ENCODE measurements around the gene IQSEC1. TPM values are rescaled to one million over a fixed set of nuclear protein-coding genes. Genes with fewer than 3 reads are reported as not detected.

IQSEC1 gene
- total and polyA plus RNA-seq, 10 of the 15 experiments (the other 5 are each of a cell fraction or from before 2014, with no cell fraction given): 0.92 to 55.2 (median 8.5) TPM

GRCh38 chr3:12861611-12862010 is 211.6 kb downstream of the IQSEC1 start:
- no peaks in the 10 kb centered on the region for H3K4me1 ChIP-seq (ENCODE audit: control insufficient read depth, insufficient read depth, low read length)
- no peak for FAIRE-seq
- ATAC-seq: no peak
- H3K79me2 ChIP-seq (ENCODE audit: control insufficient read depth, insufficient read depth, low read length): no peaks in the 10 kb centered on the region
- H3K4me2 ChIP-seq (ENCODE audit: control insufficient read depth, insufficient read depth): no peak overlapping the region
- no peak overlapping the region for H2AFZ ChIP-seq (ENCODE audit: control insufficient read depth, low read depth, low read length)
- WGBS (ENCODE audit: insufficient coverage, insufficient replicate concordance, low lambda C conversion rate, missing lambda C conversion rate): 54% methylated on average over 5 of the region's 5 CpGs
- in situ Hi-C loops (cut with MboI) (no loop called here), intact Hi-C loops (cut with micrococcal nuclease; ENCODE audit: unreplicated experiment) (loop anchor here (10.0 kb wide), 1 partner anchor 123 kb away; no protein-coding TSS in a partner anchor)
- TF ChIP-seq FOXK2 (IDR thresholded peaks at IDR 0.05) (no peak), HDAC6 (IDR thresholded peaks at IDR 0.05; ENCODE audit: unreplicated experiment) (no peak), ATF7 (IDR thresholded peaks at IDR 0.05; ENCODE audit: low read depth) (no peak), USF2 (IDR thresholded peaks at IDR 0.05; ENCODE audit: borderline replicate concordance, low read depth, low read length) (no peak), CUX1 (IDR thresholded peaks at IDR 0.05; ENCODE audit: insufficient replicate concordance, low read depth, low read length) (no peak), SUPT20H (IDR thresholded peaks at IDR 0.05; ENCODE audit: borderline replicate concordance, control insufficient read depth, low read depth, low read length) (no peak), TAF1 (IDR thresholded peaks at IDR 0.05; ENCODE audit: borderline replicate concordance, low read depth, low read length) (no peak)
- H3K27ac ChIP-seq (ENCODE audit: control insufficient read depth, insufficient read depth): no peak overlapping the region
- no peaks in the 10 kb centered on the region; the same call in 2 of the 3 replicates for H3K9me3 ChIP-seq (replicated peaks; ENCODE audit: control insufficient read depth, insufficient read depth, low read length)
- ChIA-PET RAD21 (ENCODE audit: unreplicated experiment) (no interaction called here), CTCF (interaction anchor here (1.6 to 2.1 kb wide), 2 partner anchors 9 to 30 kb away, joined by 3 to 6 read pairs; no protein-coding TSS in a partner anchor), POLR2A (no interaction called here), SMC1A (ENCODE audit: uncharacterized antibody, unreplicated experiment) (no interaction called here)
- no TSS peak for BruUV-seq (replicated peaks)
- no peaks in the 10 kb centered on the region; a peak in 1 of 4 replicates for H3K27me3 ChIP-seq (replicated peaks in 1 of 2; ENCODE audit: control insufficient read depth in 2 of 2, insufficient read depth in 2 of 2, low read length in 1 of 2)
- no peaks in the 10 kb centered on the region for H4K20me1 ChIP-seq (ENCODE audit: control insufficient read depth, insufficient read depth)
- H3K36me3 ChIP-seq (ENCODE audit: control insufficient read depth in 2 of 2, insufficient read depth in 2 of 2, low read length in 1 of 2): no peaks in the 10 kb centered on the region
- DNase-seq (ENCODE audit: low read depth, low spot score): no peak
- H3K9ac ChIP-seq (ENCODE audit: control insufficient read depth, insufficient read depth, low read length): no peak overlapping the region
- no peak overlapping the region for H3K4me3 ChIP-seq

Measured in GM12878 (cell line).